ENCODE measurements around the gene FAU. TPM values are rescaled to one million over a fixed set of nuclear protein-coding genes. Genes with fewer than 3 reads are reported as not detected.

The FAU gene
- total RNA-seq, 2 experiments from 2014 or later, result 1,937 to 1,976 TPM

DNA sequence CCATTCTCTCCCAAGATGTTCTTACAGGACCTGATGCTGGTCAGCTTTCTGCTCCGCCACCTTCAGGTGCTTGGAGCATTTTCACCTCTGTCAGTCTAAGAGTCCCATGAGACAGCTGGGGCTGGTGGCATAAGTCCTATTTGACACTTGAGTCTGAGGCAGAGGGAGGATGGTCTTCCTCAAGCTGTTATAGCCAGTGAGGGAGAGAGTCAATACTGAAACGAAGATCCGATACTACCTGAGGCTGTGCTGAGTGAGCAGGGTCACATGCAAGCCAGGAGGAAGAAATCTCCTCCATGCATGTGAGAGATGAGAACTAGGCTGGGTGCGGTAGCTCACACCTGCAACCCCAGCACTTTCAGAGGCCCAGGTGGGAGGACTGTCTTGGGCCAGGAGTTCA lies 32.3 kb downstream of the FAU start:
- Mint-ChIP-seq H3K9me3 (no peaks in the 10 kb centered on the region), H3K4me3 (no peak overlapping the region), H3K4me1 (ENCODE audit: low read depth) (peaks cover 14% of the 10 kb centered on the region), H3K36me3 (ENCODE audit: low read depth) (peaks cover 47% of the 10 kb centered on the region), H3K27ac (peak overlapping the region; percentile 44), H3K27me3 (no peaks in the 10 kb centered on the region)
- ATAC-seq (ENCODE audit: poor library complexity) (no peak), DNase-seq (no peak)
- no peaks in the 10 kb centered on the region for H3K9me3 ChIP-seq (ENCODE audit: control insufficient read depth in 1 of 2, insufficient read depth in 1 of 2, low read length in 2 of 2)
- ChIA-PET POLR2A (no interaction called here), CTCF (interaction anchor here (1.4 kb wide), 1 partner anchor 21 kb away, joined by 4 read pairs; no protein-coding TSS in a partner anchor)
- peaks cover 48% of the 10 kb centered on the region for H3K36me3 ChIP-seq (ENCODE audit: insufficient read depth, low read length)
- no peaks in the 10 kb centered on the region for H3K27me3 ChIP-seq (ENCODE audit: control insufficient read depth in 1 of 2, insufficient read depth in 2 of 2, low read length in 2 of 2)
- no peak overlapping the region for H3K27ac ChIP-seq (ENCODE audit: low read depth in 1 of 2, low read length in 2 of 2)
- TF ChIP-seq, protein P1, sequence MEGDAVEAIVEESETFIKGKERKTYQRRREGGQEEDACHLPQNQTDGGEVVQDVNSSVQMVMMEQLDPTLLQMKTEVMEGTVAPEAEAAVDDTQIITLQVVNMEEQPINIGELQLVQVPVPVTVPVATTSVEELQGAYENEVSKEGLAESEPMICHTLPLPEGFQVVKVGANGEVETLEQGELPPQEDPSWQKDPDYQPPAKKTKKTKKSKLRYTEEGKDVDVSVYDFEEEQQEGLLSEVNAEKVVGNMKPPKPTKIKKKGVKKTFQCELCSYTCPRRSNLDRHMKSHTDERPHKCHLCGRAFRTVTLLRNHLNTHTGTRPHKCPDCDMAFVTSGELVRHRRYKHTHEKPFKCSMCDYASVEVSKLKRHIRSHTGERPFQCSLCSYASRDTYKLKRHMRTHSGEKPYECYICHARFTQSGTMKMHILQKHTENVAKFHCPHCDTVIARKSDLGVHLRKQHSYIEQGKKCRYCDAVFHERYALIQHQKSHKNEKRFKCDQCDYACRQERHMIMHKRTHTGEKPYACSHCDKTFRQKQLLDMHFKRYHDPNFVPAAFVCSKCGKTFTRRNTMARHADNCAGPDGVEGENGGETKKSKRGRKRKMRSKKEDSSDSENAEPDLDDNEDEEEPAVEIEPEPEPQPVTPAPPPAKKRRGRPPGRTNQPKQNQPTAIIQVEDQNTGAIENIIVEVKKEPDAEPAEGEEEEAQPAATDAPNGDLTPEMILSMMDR (IDR thresholded peaks at IDR 0.05), result no peak
- H3K4me1 ChIP-seq (ENCODE audit: insufficient read depth, low read length), result peaks cover 9% of the 10 kb centered on the region
- intact Hi-C loops (cut with DNase I, micrococcal nuclease), result loop anchor here in 1 of 2 experiments (10.0 kb wide), 2 partner anchors 245 to 1255 kb away; partner anchors contain the start of genes B4GAT1, BRMS1 and CDC42BPG
- no peak overlapping the region for H3K4me3 ChIP-seq (ENCODE audit: low read length)

DNA sequence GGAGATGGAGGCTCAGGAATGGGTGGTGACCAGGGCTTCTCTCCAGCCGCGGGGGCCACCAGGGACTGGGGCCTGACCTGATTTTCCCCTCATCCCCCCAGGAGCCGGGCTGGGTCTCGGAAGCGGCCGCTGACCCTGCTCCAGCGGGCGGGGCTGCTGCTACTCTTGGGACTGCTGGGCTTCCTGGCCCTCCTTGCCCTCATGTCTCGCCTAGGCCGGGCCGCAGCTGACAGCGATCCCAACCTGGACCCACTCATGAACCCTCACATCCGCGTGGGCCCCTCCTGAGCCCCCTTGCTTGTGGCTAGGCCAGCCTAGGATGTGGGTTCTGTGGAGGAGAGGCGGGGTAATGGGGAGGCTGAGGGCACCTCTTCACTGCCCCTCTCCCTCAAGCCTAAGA lies 34.1 kb downstream of the FAU start:
- no peak overlapping the region for H3K27ac ChIP-seq (ENCODE audit: low read depth in 1 of 2, low read length in 2 of 2)
- DNase-seq (no peak), ATAC-seq (ENCODE audit: poor library complexity) (no peak)
- Mint-ChIP-seq H3K4me1 (ENCODE audit: low read depth) (peaks cover 32% of the 10 kb centered on the region), H3K36me3 (ENCODE audit: low read depth) (peaks cover 57% of the 10 kb centered on the region), H3K27ac (no peak overlapping the region), H3K9me3 (no peaks in the 10 kb centered on the region), H3K4me3 (no peak overlapping the region), H3K27me3 (no peaks in the 10 kb centered on the region)
- peaks cover 21% of the 10 kb centered on the region for H3K4me1 ChIP-seq (ENCODE audit: insufficient read depth, low read length)
- TF ChIP-seq, protein P1 (IDR thresholded peaks at IDR 0.05), result no peak
- intact Hi-C loops (cut with DNase I, micrococcal nuclease), result loop anchor here in 1 of 2 experiments (10.0 kb wide), 2 partner anchors 243 to 1257 kb away; partner anchors contain the start of genes B4GAT1, BRMS1 and CDC42BPG
- no peaks in the 10 kb centered on the region for H3K27me3 ChIP-seq (ENCODE audit: control insufficient read depth in 1 of 2, insufficient read depth in 2 of 2, low read length in 2 of 2)
- POLR2A ChIA-PET, result interaction anchor here (1.6 kb wide), 1 partner anchor 8 kb away, joined by 5 read pairs; the partner anchor contains the start of gene VPS51
- peaks cover 50% of the 10 kb centered on the region for H3K36me3 ChIP-seq (ENCODE audit: insufficient read depth, low read length)
- CTCF ChIA-PET, result no interaction called here
- no peaks in the 10 kb centered on the region for H3K9me3 ChIP-seq (ENCODE audit: control insufficient read depth in 1 of 2, insufficient read depth in 1 of 2, low read length in 2 of 2)
- H3K4me3 ChIP-seq (ENCODE audit: low read length), result no peak overlapping the region

DNA sequence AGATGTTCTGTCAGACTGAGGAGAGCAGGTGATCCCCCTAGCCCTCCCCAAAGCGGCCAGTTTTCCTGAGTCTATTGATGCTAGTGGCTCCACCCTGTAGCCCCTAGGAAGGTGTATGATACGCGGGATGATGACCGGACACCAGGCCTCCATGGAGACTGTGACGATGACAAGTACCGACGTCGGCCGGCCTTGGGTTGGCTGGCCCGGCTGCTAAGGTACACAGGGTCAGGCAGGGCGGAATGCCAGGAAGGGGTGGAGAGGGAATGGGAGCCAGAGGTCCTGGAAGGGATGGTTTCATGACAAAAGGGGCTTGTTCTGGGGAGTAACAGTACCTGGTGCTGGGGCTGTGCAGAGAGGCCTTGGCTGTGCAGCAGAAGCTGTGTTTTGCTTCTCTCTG lies 34.7 kb downstream of the FAU start:
- H3K27ac ChIP-seq (ENCODE audit: low read depth in 1 of 2, low read length in 2 of 2), result no peak overlapping the region
- ChIA-PET CTCF (interaction anchor here (0.5 kb wide), 1 partner anchor 245 kb away, joined by 3 read pairs; no protein-coding TSS in a partner anchor), POLR2A (interaction anchor here (1.0 to 2.9 kb wide), 3 partner anchors 9 to 47 kb away, joined by 3 to 16 read pairs (median 5); partner anchors contain the start of genes SYVN1 and VPS51)
- peaks cover 50% of the 10 kb centered on the region for H3K36me3 ChIP-seq (ENCODE audit: insufficient read depth, low read length)
- no peak for ATAC-seq (ENCODE audit: poor library complexity)
- intact Hi-C loops (cut with DNase I, micrococcal nuclease), result loop anchor here in 1 of 2 experiments (10.0 kb wide), 2 partner anchors 242 to 1258 kb away; partner anchors contain the start of genes B4GAT1, BRMS1 and CDC42BPG
- H3K9me3 ChIP-seq (ENCODE audit: control insufficient read depth in 1 of 2, insufficient read depth in 1 of 2, low read length in 2 of 2), result no peaks in the 10 kb centered on the region
- H3K4me3 ChIP-seq (ENCODE audit: low read length), result no peak overlapping the region
- no peak overlapping the region for H3K4me3 Mint-ChIP-seq
- no peak for DNase-seq
- TF ChIP-seq, protein P1 (IDR thresholded peaks at IDR 0.05), result no peak
- no peak overlapping the region for H3K27ac Mint-ChIP-seq
- H3K36me3 Mint-ChIP-seq (ENCODE audit: low read depth), result peaks cover 57% of the 10 kb centered on the region
- no peaks in the 10 kb centered on the region for H3K9me3 Mint-ChIP-seq
- H3K4me1 ChIP-seq (ENCODE audit: insufficient read depth, low read length), result peaks cover 21% of the 10 kb centered on the region
- no peaks in the 10 kb centered on the region for H3K27me3 Mint-ChIP-seq
- peaks cover 33% of the 10 kb centered on the region for H3K4me1 Mint-ChIP-seq (ENCODE audit: low read depth)
- no peaks in the 10 kb centered on the region for H3K27me3 ChIP-seq (ENCODE audit: control insufficient read depth in 1 of 2, insufficient read depth in 2 of 2, low read length in 2 of 2)

Data from CD4-positive, alpha-beta T cell (primary cell).